GM18907 (cell line): ENCODE results near the gene SLC9A3.
"Not testable (repeated sequence)": the region's sequence is repeated elsewhere in the genome, so short reads cannot be mapped to it uniquely, and the experiment has no call there.

Source experiments
- ATAC-seq: cut with Tn5 transposase; IDR thresholded peaks from one replicate; pipeline ENCODE4 v1.9.1; 2021; ENCODE audit warnings: mild to moderate bottlenecking, moderate library complexity; ENCODE audit not compliant: unreplicated experiment

The SLC9A3 gene

GRCh38 chr5:524234-524972, at the start of gene SLC9A3:
Gene SLC9A3 (minus strand): TSS chr5:524449.
- no peak for ATAC-seq

GRCh38 chr5:573976-574375, 49.7 kb upstream of the SLC9A3 start:
- no peak for ATAC-seq

GRCh38 chr5:573206-573605, 49.0 kb upstream of the SLC9A3 start:
- no peak for ATAC-seq

- ATAC-seq = no peak
Measured at GRCh38 chr5:572398-573019, 48.3 kb upstream of the SLC9A3 start.

- ATAC-seq = no peak
Measured at GRCh38 chr5:571791-572190, 47.5 kb upstream of the SLC9A3 start.

- ATAC-seq = no peak
Measured at GRCh38 chr5:570886-571285, 46.6 kb upstream of the SLC9A3 start.

- no peak for ATAC-seq
Measured at GRCh38 chr5:570446-570845, 46.2 kb upstream of the SLC9A3 start.

GRCh38 chr5:569868-570361, 45.7 kb upstream of the SLC9A3 start:
- no peak for ATAC-seq

GRCh38 chr5:569358-569867, 45.2 kb upstream of the SLC9A3 start:
- no peak for ATAC-seq

- ATAC-seq = no peak
Measured at GRCh38 chr5:568809-569208, 44.6 kb upstream of the SLC9A3 start.

GRCh38 chr5:568061-568781, 44.0 kb upstream of the SLC9A3 start:
- ATAC-seq = no peak

- no peak for ATAC-seq
Measured at GRCh38 chr5:567664-568060, 43.4 kb upstream of the SLC9A3 start.

GRCh38 chr5:566636-567309, 42.5 kb upstream of the SLC9A3 start:
- no peak for ATAC-seq

GRCh38 chr5:565782-566440, 41.7 kb upstream of the SLC9A3 start:
- ATAC-seq = no peak

- ATAC-seq = no peak
Measured at GRCh38 chr5:561408-561807, 37.2 kb upstream of the SLC9A3 start.

- ATAC-seq = no peak
Measured at GRCh38 chr5:560792-561166, 36.5 kb upstream of the SLC9A3 start.

- ATAC-seq = no peak
Measured at GRCh38 chr5:558871-559503, 34.7 kb upstream of the SLC9A3 start.

- ATAC-seq = no peak
Measured at GRCh38 chr5:558326-558725, 34.1 kb upstream of the SLC9A3 start.

- not testable (repeated sequence) for ATAC-seq
Measured at GRCh38 chr5:557917-558316, 33.7 kb upstream of the SLC9A3 start.

- ATAC-seq = no peak
Measured at GRCh38 chr5:556909-557441, 32.7 kb upstream of the SLC9A3 start.
